Endothelial cell of umbilical vein (primary cell): Measurements from ENCODE around the gene NUDC. TPM values are rescaled to one million over a fixed set of nuclear protein-coding genes. Genes with fewer than 3 reads are reported as not detected.

Experiments
- BruUV-seq: library from RNA; stranded (reverse); fragments of 400-500 nt; replicated peaks from 2 replicates; lab custom pipeline; 2021; lab: Mats Ljungman, UMichigan
- CTCF ChIA-PET: fragments of 300-600, 350-600 bp; sonication (Branson Sonifier 250); formaldehyde crosslinking; loops from one replicate; lab custom pipeline; 2021; ENCODE audit warnings: antibody characterized with exemption, inconsistent platforms; lab: Charles Lee
- POLR2A ChIA-PET: fragments of 300-600, 350-600 bp; sonication (Branson Sonifier 250); formaldehyde crosslinking; loops from one replicate; lab custom pipeline; 2021; ENCODE audit warnings: antibody characterized with exemption, inconsistent platforms; lab: Charles Lee
- DNase-seq: peaks from one replicate; pipeline ENCODE4 v3.0.0-alpha.2; 2011; ENCODE audit warnings: low read depth, low spot score
- FAIRE-seq: peaks from 2 replicates; lab custom pipeline; 2011; peaks lifted over from hg19 to GRCh38; lab: Jason Lieb, UNC
- H2AFZ ChIP-seq: 2 replicates; pipeline ENCODE4 v1.6.0; 2012; ENCODE audit warnings: low read depth, low read length, control low read depth, inconsistent platforms
- H3K27ac ChIP-seq: 2 replicates; pipeline ENCODE4 v1.5.1; 2011; ENCODE audit warnings: low read depth, mild to moderate bottlenecking, control low read depth, low read length, moderate library complexity; ENCODE audit not compliant: insufficient read depth
- H3K27me3 ChIP-seq, 2 experiments: 2 replicates each; pipeline versions ENCODE4 v1.6.0 to v1.6.1; 2011; ENCODE audit warnings: low read length in 2 of 2, mixed read lengths in 1 of 2; ENCODE audit not compliant: control insufficient read depth in 2 of 2, insufficient read depth in 2 of 2
- H3K36me3 ChIP-seq, 2 experiments: 2 replicates in 1 of 2; 3 replicates in 1 of 2; pipeline ENCODE4 v1.5.1; 2011; ENCODE audit warnings: low read length in 2 of 2, mild to moderate bottlenecking in 1 of 2, moderate library complexity in 1 of 2; ENCODE audit not compliant: control insufficient read depth in 2 of 2, insufficient read depth in 2 of 2; ENCODE audit errors: extremely low read depth in 1 of 2
- H3K4me1 ChIP-seq: 3 replicates; pipeline ENCODE4 v1.5.1; 2011; ENCODE audit warnings: mild to moderate bottlenecking, low read length; ENCODE audit not compliant: control insufficient read depth, insufficient read depth; ENCODE audit errors: extremely low read depth
- H3K4me2 ChIP-seq: 2 replicates; pipeline ENCODE4 v1.6.1; 2011; ENCODE audit warnings: low read length, control low read depth, mixed read lengths; ENCODE audit not compliant: insufficient read depth
- H3K4me3 ChIP-seq, 3 experiments: fragments of 200-600 bp in 1 of 3; sonication (generic), shearing (Covaris generic) in 1 of 3; replicated peaks in 1 of 3; 2 replicates each; pipeline ENCODE4 v1.5.1; 2011 to 2016; ENCODE audit warnings: control low read depth in 3 of 3, low read length in 3 of 3, mild to moderate bottlenecking in 2 of 3, inconsistent platforms in 1 of 3, low read depth in 1 of 3, moderate library complexity in 1 of 3; ENCODE audit not compliant: insufficient read depth in 1 of 3
- H3K79me2 ChIP-seq: 2 replicates; pipeline ENCODE4 v1.6.0; 2012; ENCODE audit warnings: low read length, inconsistent platforms; ENCODE audit not compliant: control insufficient read depth, insufficient read depth
- H3K9ac ChIP-seq: replicated peaks from 2 replicates; pipeline ENCODE3; 2011; ENCODE audit warnings: low read length, control low read depth; ENCODE audit not compliant: insufficient read depth; ENCODE audit errors: extremely low read depth
- H3K9me1 ChIP-seq: replicated peaks from 3 replicates; pipeline ENCODE4 v1.6.0; 2011; ENCODE audit warnings: mild to moderate bottlenecking, low read length; ENCODE audit not compliant: control insufficient read depth, insufficient read depth; ENCODE audit errors: extremely low read depth
- H3K9me3 ChIP-seq: replicated peaks from 2 replicates; pipeline ENCODE4 v1.5.1; 2012; ENCODE audit warnings: low read length, inconsistent platforms; ENCODE audit not compliant: control insufficient read depth, insufficient read depth
- H4K20me1 ChIP-seq: replicated peaks from 2 replicates; pipeline ENCODE3; 2011; ENCODE audit warnings: mild to moderate bottlenecking, low read length; ENCODE audit not compliant: control insufficient read depth, insufficient read depth; ENCODE audit errors: extremely low read depth
- CTCF ChIP-seq, 2 donors: IDR thresholded peaks; 1 replicate in 1 of 2; 2 replicates in 1 of 2; pipeline ENCODE4 v1.5.1; 2011; ENCODE audit warnings: low read length in 2 of 2, mild to moderate bottlenecking in 2 of 2, moderate library complexity in 2 of 2, control low read depth in 1 of 2, inconsistent platforms in 1 of 2, low read depth in 1 of 2; ENCODE audit not compliant: insufficient read depth in 1 of 2; ENCODE audit errors: extremely low read depth in 1 of 2
- EZH2 ChIP-seq: IDR thresholded peaks from 2 replicates; pipeline ENCODE4 v1.6.1; 2012; ENCODE audit warnings: borderline replicate concordance, low read depth, mild to moderate bottlenecking, moderate library complexity, low read length, inconsistent platforms; ENCODE audit not compliant: severe bottlenecking
- FOS ChIP-seq: IDR thresholded peaks from 2 replicates; pipeline ENCODE4 v1.6.1; 2011; ENCODE audit warnings: mild to moderate bottlenecking, low read length, moderate library complexity, borderline replicate concordance; ENCODE audit not compliant: insufficient read depth
- GATA2 ChIP-seq: IDR thresholded peaks from 2 replicates; pipeline ENCODE4 v1.7.0; 2011; ENCODE audit warnings: low read depth, mild to moderate bottlenecking, moderate library complexity, mixed read lengths, low read length; ENCODE audit not compliant: insufficient read length, insufficient read depth
- JUN ChIP-seq: IDR thresholded peaks from 2 replicates; pipeline ENCODE4 v1.6.1; 2011; ENCODE audit warnings: borderline replicate concordance, low read depth; ENCODE audit not compliant: insufficient read length, insufficient read depth
- MAX ChIP-seq: IDR thresholded peaks from 2 replicates; pipeline ENCODE4 v1.6.1; 2011; ENCODE audit not compliant: insufficient read depth, insufficient read length
- MYC ChIP-seq: IDR thresholded peaks from one replicate; pipeline ENCODE4 v1.6.1; 2011; ENCODE audit warnings: mild to moderate bottlenecking, low read depth, low read length
- POLR2A ChIP-seq: IDR thresholded peaks from 2 replicates; pipeline ENCODE4 v1.6.1; 2012; ENCODE audit warnings: low read depth, mild to moderate bottlenecking, control low read depth, low read length
- POLR2AphosphoS5 ChIP-seq: IDR thresholded peaks from 2 replicates; pipeline ENCODE4 v1.6.1; 2012; ENCODE audit warnings: low read depth, mild to moderate bottlenecking, control low read depth, low read length, moderate library complexity; ENCODE audit not compliant: insufficient read depth
- dilution Hi-C: fragments of 300-500 bp; cut with MboI; formaldehyde crosslinking; loops from one replicate; pipeline ENCODE4 v1.15.0; 2019; ENCODE audit warnings: low sequenced_read_pairs; ENCODE audit not compliant: extremely low pct_ligation_motif_present
- intact Hi-C: fragments of 100-400 bp; cut with micrococcal nuclease; formaldehyde crosslinking; loops from one replicate; pipeline ENCODE4 v1.10.0; 2022
- polyA plus RNA-seq, 4 experiments: library from polyadenylated mRNA; depleted of rRNA in 3 of 4; stranded (reverse) in 3 of 4; unstranded in 1 of 4; fragments of >200 nt; gene quantifications; 2 replicates each; pipeline versions ENCODE4 v1.2.1 to v1.2.3, GENCODE V29; 2011 to 2012; ENCODE audit warnings: missing spikeins in 1 of 4
- total RNA-seq: library from RNA; stranded (reverse); gene quantifications from 2 replicates; pipeline ENCODE4 v1.2.3, GENCODE V29; 2021

The NUDC gene
- total and polyA plus RNA-seq, 2 donors (not counting 3 experiments of a cell fraction or from before 2014, with no cell fraction given), result 42.5 to 102 TPM

DNA sequence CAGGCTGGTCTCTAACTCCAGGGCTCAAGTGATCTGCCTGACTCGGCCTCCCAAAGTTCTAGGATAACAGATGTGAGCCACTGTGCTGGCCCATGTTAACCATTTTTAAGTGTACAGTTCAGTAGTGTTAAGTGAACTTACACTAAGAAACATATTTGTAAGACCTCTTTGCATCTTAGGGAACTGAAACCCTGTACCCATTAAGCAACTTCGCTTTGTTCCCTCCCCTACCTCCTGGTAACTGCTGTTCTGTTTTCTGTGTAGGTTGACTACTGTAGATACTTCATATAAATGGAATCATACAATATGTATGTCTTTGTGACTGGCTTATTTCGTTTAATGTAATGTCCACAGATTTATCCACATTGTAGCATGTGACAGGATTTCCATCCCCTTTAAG is 11.0 kb downstream of the NUDC start:
- TF ChIP-seq MYC, result no peak
- no peak for TF ChIP-seq POLR2A
- no peak for TF ChIP-seq POLR2AphosphoS5
- no peak for TF ChIP-seq GATA2
- no peak for TF ChIP-seq MAX
- TF ChIP-seq JUN, result no peak
- TF ChIP-seq CTCF (IDR thresholded peaks at IDR 0.05; ENCODE audit: extremely low read depth in 1 of 2, insufficient read depth in 1 of 2, low read depth in 1 of 2, low read length in 2 of 2), result no peak
- no peak for TF ChIP-seq EZH2
- TF ChIP-seq FOS, result no peak
- Histone ChIP-seq H3K27me3 (no peaks in the 10 kb centered on the region), H3K9ac (no peak overlapping the region), H3K9me3 (no peaks in the 10 kb centered on the region), H3K4me1 (no peaks in the 10 kb centered on the region), H3K27ac (no peak overlapping the region), H4K20me1 (no peaks in the 10 kb centered on the region), H3K79me2 (peaks cover 56% of the 10 kb centered on the region), H3K4me2 (no peak overlapping the region), H2AFZ (no peak overlapping the region), H3K36me3 (peaks cover 12% of the 10 kb centered on the region in 2 experiments), H3K9me1 (no peaks in the 10 kb centered on the region), H3K4me3 (no peak overlapping the region)
- dilution Hi-C loops, result no loop called here
- BruUV-seq, result no TSS peak
- ChIA-PET CTCF (no interaction called here), POLR2A (no interaction called here)
- intact Hi-C loops, result no loop called here
- DNase-seq (no peak), FAIRE-seq (no peak)
